GM19328 (cell line): ENCODE data around the gene NFE2L1.
A peak's percentile ranks its signal among the peaks of the same experiment; 100 is the strongest.
"Not testable (repeated sequence)": the region's sequence is repeated elsewhere in the genome, so short reads cannot be mapped to it uniquely, and the experiment has no call there.

ENCODE experiments used
- ATAC-seq: cut with Tn5 transposase; IDR thresholded peaks from one replicate; pipeline ENCODE4 v1.9.1; 2021; ENCODE audit warnings: mild to moderate bottlenecking, moderate library complexity; ENCODE audit not compliant: unreplicated experiment

The NFE2L1 gene

GRCh38 chr17:48066656-48067055 is 18.5 kb downstream of the NFE2L1 start:
- no peak for ATAC-seq

- ATAC-seq = no peak
Observed at GRCh38 chr17:48067245-48067644, 19.1 kb downstream of the NFE2L1 start.

- not testable (repeated sequence) for ATAC-seq
Observed at GRCh38 chr17:48067808-48068207, 19.6 kb downstream of the NFE2L1 start.

- no peak for ATAC-seq
Observed at GRCh38 chr17:48068491-48068961, 20.4 kb downstream of the NFE2L1 start.

GRCh38 chr17:48070195-48070594 is 22.0 kb downstream of the NFE2L1 start:
- no peak for ATAC-seq

GRCh38 chr17:48071654-48072053 is 23.5 kb downstream of the NFE2L1 start:
- ATAC-seq = no peak

GRCh38 chr17:48072811-48073210 is 24.7 kb downstream of the NFE2L1 start:
- ATAC-seq = not testable (repeated sequence)

GRCh38 chr17:48073566-48074094 is 25.5 kb downstream of the NFE2L1 start:
- not testable (repeated sequence) for ATAC-seq

GRCh38 chr17:48074322-48075081 is 26.3 kb downstream of the NFE2L1 start:
- no peak for ATAC-seq

- ATAC-seq = not testable (repeated sequence)
Observed at GRCh38 chr17:48077152-48077551, 29.0 kb downstream of the NFE2L1 start.

GRCh38 chr17:48081858-48082257 is 33.7 kb downstream of the NFE2L1 start:
- ATAC-seq = no peak

GRCh38 chr17:48084932-48085331 is 36.8 kb downstream of the NFE2L1 start:
- no peak for ATAC-seq

- no peak for ATAC-seq
Observed at GRCh38 chr17:48093341-48094045, 45.3 kb downstream of the NFE2L1 start.

- ATAC-seq = no peak
Observed at GRCh38 chr17:48095611-48096010, 47.5 kb downstream of the NFE2L1 start.

- no peak for ATAC-seq
Observed at GRCh38 chr17:48100160-48100559, 52.0 kb downstream of the NFE2L1 start.

GRCh38 chr17:48100591-48101011 is 52.4 kb downstream of the NFE2L1 start:
- peak; percentile 3 for ATAC-seq

GRCh38 chr17:48101012-48101720 is 53.0 kb downstream of the NFE2L1 start, which contains the start of gene CBX1:
CBX1 (minus strand) TSS chr17:48101478; CDS start chr17:48077004, 24,474 bp downstream.
- peak; percentile 86 for ATAC-seq

- no peak for ATAC-seq
Observed at GRCh38 chr17:48102043-48102750, 54.0 kb downstream of the NFE2L1 start.

GRCh38 chr17:48102798-48103715 is 54.9 kb downstream of the NFE2L1 start:
- ATAC-seq = no peak
